Pancreas (tissue), 10 donors: Measurements from ENCODE around the gene PALM2AKAP2. TPM values are rescaled to one million over a fixed set of nuclear protein-coding genes. Genes with fewer than 3 reads are reported as not detected.
A peak's percentile ranks its signal among the peaks of the same experiment; 100 is the strongest.
"Not testable (repeated sequence)": the region's sequence is repeated elsewhere in the genome, so short reads cannot be mapped to it uniquely, and the experiment has no call there.

Experiments
- ATAC-seq, 4 donors: fragments of 200-7000 bp; cut with Tn5 transposase; one replicate each; pipeline versions ENCODE4 v1.8.0 to v1.9.1; 2020; ENCODE audit warnings: mild to moderate bottlenecking in 4 of 4, moderate library complexity in 4 of 4
- DNase-seq, 6 donors: peaks; one replicate each; pipeline ENCODE4 v3.0.0-alpha.2; 2020
- FAIRE-seq: peaks from 2 replicates; lab custom pipeline; 2012; peaks lifted over from hg19 to GRCh38; lab: Jason Lieb, UNC
- H3K27ac ChIP-seq, 4 donors: fragments of 200-600 bp; sonication (generic); 1 replicate in 3 of 4; 2 replicates in 1 of 4; pipeline versions ENCODE4 v1.5.0 to v1.8.0; 2020
- H3K27me3 ChIP-seq, 4 donors: fragments of 200-600 bp; one replicate each; pipeline ENCODE4 v1.8.0; 2021
- H3K36me3 ChIP-seq, 3 donors: fragments of 200-600 bp; sonication (generic) in 1 of 3; one replicate each; pipeline versions ENCODE4 v1.5.0 to v1.8.0; 2020 to 2021
- H3K4me1 ChIP-seq, 3 donors: fragments of 200-600 bp; one replicate each; pipeline ENCODE4 v1.8.0; 2021
- H3K4me3 ChIP-seq, 4 donors: fragments of 200-600 bp; sonication (generic) in 2 of 4; one replicate each; pipeline versions ENCODE4 v1.5.0 to v1.8.0; 2020 to 2021
- H3K9me3 ChIP-seq, 4 donors: fragments of 200-600 bp; one replicate each; pipeline ENCODE4 v1.8.0; 2021
- CTCF ChIP-seq, 4 donors: fragments of 200-600 bp; sonication (generic) in 3 of 4; IDR thresholded peaks; one replicate each; pipeline versions ENCODE4 v1.5.0 to v1.8.0; 2021; ENCODE audit warnings: antibody characterized with exemption in 4 of 4
- WGBS, 2 donors: extraction: QIAGEN DNeasy Blood & Tissue Kit; methylation state at CpG; one replicate each; pipeline ENCODE4 v1.1.7; 2013; 5-methylcytosine and 5-hydroxymethylcytosine counted together
- intact Hi-C, 3 donors: fragments of 100-400 bp; cut with DNase I; formaldehyde crosslinking; loops; one replicate each; pipeline versions ENCODE4 v1.11.1 to v1.14.2; 2022
- polyA plus RNA-seq, 2 donors: library from polyadenylated mRNA; stranded (reverse); fragments of 200-250 nt; gene quantifications; one replicate each; pipeline ENCODE4 v1.2.3, GENCODE V29; 2013
- total RNA-seq, 6 donors: library from RNA; stranded (reverse); fragmentation: NEBNext Ultra II Directional in 4 of 6; extraction: Animal tissue kit (Norgen Biotek cat#: 25700) in 4 of 6; gene quantifications; one replicate each; pipeline versions ENCODE4 v1.2.1 to v1.2.4, GENCODE V29; 2021 to 2023
- donor health status: healthy with polysubstance abuse.
- donor health status: DM: no; HTN: no; CAD: no; lungs with moderate emphysema.
- donor health status: DM: no; HTN: no; CAD: no.
- donor health status: control.
- donor health status: control.
- donor health status: Bipolar disorder and iron deficiency.
- donor health status: DM: yes; HTN: yes; CAD: no.
- donor health status: DM: no; HTN: no; CAD: no.
- donor health status: DM: no; HTN: no; CAD: no.
- donor health status: DM: yes; HTN: yes; CAD: no.

The PALM2AKAP2 gene
- total and polyA plus RNA-seq, 8 donors: 0.35 to 5.5 (median 0.97) TPM; not detected in 1

- DNase-seq (no peak), ATAC-seq (peak in 1 of 4 donors; percentile 6), FAIRE-seq (no peak)
- 46 to 51% methylated on average over 6 of the region's 6 CpGs for WGBS, 2 donors
- Histone ChIP-seq H3K9me3 (no peaks in the 10 kb centered on the region), H3K27me3 (no peaks in the 10 kb centered on the region), H3K4me1 (peaks cover 0 to 4% (median 0%) of the 10 kb centered on the region in 3 donors), H3K36me3 (no peaks in the 10 kb centered on the region), H3K27ac (no peak overlapping the region), H3K4me3 (no peak overlapping the region)
- TF ChIP-seq CTCF (IDR thresholded peaks at IDR 0.05): no peak
- intact Hi-C loops: loop anchor here in 2 of 3 donors (10.0 kb wide), 2 partner anchors 232 to 242 kb away; no protein-coding TSS in a partner anchor
Measured at GRCh38 chr9:109817146-109817845, 37.3 kb downstream of the PALM2AKAP2 start.

- WGBS, 2 donors: 1 to 2% methylated on average over 9 of the region's 9 CpGs
- FAIRE-seq (peak; percentile 82), DNase-seq (peak in 4 of 6 donors; percentile 26 to 67 (median 60)), ATAC-seq (peak; percentile 84 to 91 (median 90))
- Histone ChIP-seq H3K27ac (no peak overlapping the region), H3K27me3 (no peaks in the 10 kb centered on the region), H3K4me3 (no peak overlapping the region), H3K36me3 (no peaks in the 10 kb centered on the region), H3K4me1 (peaks cover 0 to 4% (median 0%) of the 10 kb centered on the region in 3 donors), H3K9me3 (no peaks in the 10 kb centered on the region)
- peak; percentile 71 to 79 (median 76) for TF ChIP-seq CTCF (IDR thresholded peaks at IDR 0.05)
- intact Hi-C loops: loop anchor here in 2 of 3 donors (10.0 kb wide), 2 partner anchors 233 to 243 kb away; no protein-coding TSS in a partner anchor
Measured at GRCh38 chr9:109817846-109818472, 38.0 kb downstream of the PALM2AKAP2 start.

- ATAC-seq (no peak), DNase-seq (no peak), FAIRE-seq (no peak)
- no peak overlapping the region for H3K27ac ChIP-seq
- H3K36me3 ChIP-seq: no peaks in the 10 kb centered on the region
- no peaks in the 10 kb centered on the region for H3K27me3 ChIP-seq
- H3K4me3 ChIP-seq: no peak overlapping the region
- H3K4me1 ChIP-seq: peaks cover 0 to 4% (median 0%) of the 10 kb centered on the region in 3 donors
- H3K9me3 ChIP-seq: no peaks in the 10 kb centered on the region
- 44 to 72% methylated on average over 1 of the region's 1 CpG for WGBS, 2 donors
- TF ChIP-seq CTCF (IDR thresholded peaks at IDR 0.05): no peak
- intact Hi-C loops: no loop called here
Measured at GRCh38 chr9:109821711-109822110, 41.7 kb downstream of the PALM2AKAP2 start.

- DNase-seq, H3K4me3 ChIP-seq, H3K27ac ChIP-seq, intact Hi-C loops, H3K36me3 ChIP-seq, H3K4me1 ChIP-seq, FAIRE-seq, H3K9me3 ChIP-seq, H3K27me3 ChIP-seq, ATAC-seq: not testable (repeated sequence)
- 85 to 93% methylated on average over 2 of the region's 2 CpGs for WGBS, 2 donors
Measured at GRCh38 chr9:109825383-109825782, 45.4 kb downstream of the PALM2AKAP2 start.

GRCh38 chr9:109826559-109826958 is 46.6 kb downstream of the PALM2AKAP2 start:
- Histone ChIP-seq H3K4me1 (no peaks in the 10 kb centered on the region), H3K36me3 (no peaks in the 10 kb centered on the region), H3K27me3 (no peaks in the 10 kb centered on the region), H3K27ac (no peak overlapping the region), H3K9me3 (no peaks in the 10 kb centered on the region), H3K4me3 (no peak overlapping the region)
- TF ChIP-seq CTCF (IDR thresholded peaks at IDR 0.05): no peak
- WGBS, 2 donors: 21 to 23% methylated on average over 1 of the region's 1 CpG
- intact Hi-C loops: no loop called here
- ATAC-seq: no peak
- no peak for FAIRE-seq
- DNase-seq: no peak
